ENCODE measurements around the gene IDI2.

GRCh38 chr10:1057106-1057657, 31.5 kb upstream of the IDI2 start:
- peak in 1 of 6 experiments; percentile 2 for TF ChIP-seq CTCF (IDR thresholded peaks at IDR 0.05)
- no peak for TF ChIP-seq POLR2A (IDR thresholded peaks at IDR 0.05)

Data from Peyer's patch (tissue), 4 donors.